Fibroblast of the conjunctiva (primary cell): ENCODE data around the gene DXO.
"Not testable (repeated sequence)": the region's sequence is repeated elsewhere in the genome, so short reads cannot be mapped to it uniquely, and the experiment has no call there.

Source experiments
- DNase-seq: peaks from one replicate; pipeline ENCODE4 v3.0.0-alpha.2; 2010; ENCODE audit warnings: low read depth

DXO gene

DNA sequence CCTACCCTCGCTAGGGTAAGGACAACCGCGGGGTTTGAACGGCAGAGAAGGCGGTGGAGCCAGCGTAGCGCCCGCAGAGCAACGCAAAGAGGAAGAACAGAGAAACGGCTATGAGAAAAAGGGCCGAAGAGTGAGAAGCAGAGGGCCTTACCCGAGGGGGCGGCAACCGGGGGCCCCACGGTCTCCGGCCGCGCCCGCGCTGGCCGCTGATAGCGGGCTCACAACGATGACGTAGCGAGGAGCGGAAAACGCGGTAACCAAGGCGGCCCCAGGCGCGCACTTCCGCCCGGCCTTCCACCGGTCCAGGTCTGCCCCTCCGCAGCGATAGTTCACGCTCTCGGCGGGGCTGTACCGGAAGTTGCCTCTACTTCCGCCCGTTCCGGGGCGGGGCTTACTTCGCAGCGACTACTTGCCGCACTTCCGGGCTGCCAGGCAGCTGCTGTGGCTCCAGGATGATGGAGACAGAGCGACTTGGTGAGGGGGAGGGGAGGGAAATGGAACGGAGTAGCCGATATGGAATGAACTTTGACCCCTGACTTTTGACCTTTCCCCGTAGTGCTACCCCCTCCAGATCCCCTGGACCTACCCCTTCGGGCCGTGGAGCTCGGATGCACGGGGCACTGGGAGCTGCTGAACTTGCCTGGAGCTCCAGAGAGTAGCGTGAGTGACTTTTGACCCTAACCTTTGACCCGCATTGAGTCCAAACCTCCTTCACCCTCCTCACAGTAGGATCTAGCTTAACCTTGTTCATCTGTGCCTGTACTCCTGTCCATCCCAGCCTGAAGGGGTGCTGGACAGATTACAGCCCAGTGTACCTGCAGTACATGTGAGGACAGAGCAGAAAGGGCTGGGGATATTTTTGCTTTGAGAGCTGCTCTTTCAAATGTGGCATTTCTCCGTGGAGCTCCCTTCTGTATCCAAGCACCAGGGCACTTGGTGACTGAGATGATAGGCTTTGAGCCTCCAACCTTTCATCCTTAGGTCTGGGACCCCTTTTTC, 12.9 kb downstream of the DXO start, which contains the start of the genes NELFE and SKIC2:
Gene NELFE (minus strand): TSS at position 231 of the 999 bp plus-strand sequence. CDS start 525 bp downstream, outside the sequence.
Gene SKIC2 (plus strand): TSS at position 435 of the 999 bp plus-strand sequence. CDS start 18 bp downstream, at position 453.
- peak; percentile 96 for DNase-seq

- DNase-seq, result no peak
Observed at GRCh38 chr6:31958412-31958740, 13.6 kb downstream of the DXO start.

GRCh38 chr6:31956796-31957195, 15.1 kb downstream of the DXO start:
- DNase-seq, result no peak

DNA sequence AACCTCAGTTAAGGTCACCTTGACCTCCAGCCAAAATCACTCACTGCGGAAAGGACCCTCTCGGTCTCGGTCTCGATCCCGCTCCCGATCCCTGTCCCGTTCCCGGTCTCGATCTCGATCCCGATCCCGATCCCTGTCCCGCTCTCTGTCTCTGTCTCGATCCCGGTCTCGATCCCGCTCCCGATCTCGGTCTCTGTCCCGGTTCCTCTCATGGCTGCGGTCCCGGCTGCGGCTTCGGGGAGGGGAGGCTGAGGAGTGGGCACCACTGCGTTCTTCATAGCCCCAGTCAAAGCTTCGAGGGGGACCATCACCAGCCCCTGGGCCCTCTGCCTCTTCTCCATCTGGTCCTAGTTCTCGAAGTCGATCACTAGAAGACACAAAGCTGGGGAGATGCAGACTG, 17.4 kb downstream of the DXO start:
- no peak for DNase-seq

DNA sequence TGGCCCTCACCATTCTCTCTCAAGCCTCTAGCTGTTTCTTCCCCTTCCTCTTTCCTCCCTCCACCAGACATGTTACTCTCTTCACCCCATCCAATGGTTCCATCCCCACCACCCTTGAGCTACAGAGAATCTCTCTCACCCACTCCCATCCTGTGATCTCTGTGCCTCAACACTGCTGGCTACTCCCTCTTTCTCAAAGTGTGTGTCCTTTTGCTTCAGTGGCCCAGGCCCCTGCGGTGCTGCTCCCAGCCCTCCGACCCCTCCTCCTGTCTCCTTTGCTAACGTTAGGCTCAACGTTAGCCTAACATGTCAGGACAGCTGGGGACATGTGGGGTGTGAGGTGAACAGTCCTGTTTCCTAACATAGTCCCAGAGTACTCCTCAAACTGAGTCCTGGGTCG, 19.0 kb downstream of the DXO start:
- no peak for DNase-seq

GRCh38 chr6:31952140-31952805, 19.7 kb downstream of the DXO start:
- DNase-seq, result peak; percentile 57

DNA sequence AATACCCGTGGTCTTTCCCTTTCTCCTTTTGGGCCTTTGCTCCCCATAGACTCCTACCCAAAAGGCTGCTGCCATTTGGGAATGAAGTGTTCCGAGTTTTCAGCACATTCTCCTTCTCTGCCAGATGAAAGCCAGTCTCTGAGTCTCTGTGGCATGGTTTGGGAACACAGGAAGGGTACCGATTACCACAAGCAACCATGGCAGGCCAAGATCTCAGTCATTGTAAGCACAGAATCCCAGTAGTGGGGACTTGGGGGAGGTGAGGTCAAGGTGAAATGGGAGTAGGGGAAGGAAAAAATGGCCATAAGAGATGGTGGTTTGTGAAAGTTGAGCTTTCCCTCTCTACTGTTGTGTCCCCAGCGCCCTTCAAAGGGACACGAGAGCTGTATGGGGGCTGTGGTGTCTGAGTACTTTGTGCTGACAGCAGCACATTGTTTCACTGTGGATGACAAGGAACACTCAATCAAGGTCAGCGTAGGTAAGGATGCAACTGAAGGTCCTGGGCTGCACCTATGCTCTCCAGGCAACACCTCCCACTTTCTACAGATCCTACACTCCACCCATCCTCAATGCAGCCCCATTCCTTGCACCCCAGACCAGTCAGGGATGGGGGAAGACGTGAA, 21.9 kb downstream of the DXO start:
- DNase-seq, result no peak

DNA sequence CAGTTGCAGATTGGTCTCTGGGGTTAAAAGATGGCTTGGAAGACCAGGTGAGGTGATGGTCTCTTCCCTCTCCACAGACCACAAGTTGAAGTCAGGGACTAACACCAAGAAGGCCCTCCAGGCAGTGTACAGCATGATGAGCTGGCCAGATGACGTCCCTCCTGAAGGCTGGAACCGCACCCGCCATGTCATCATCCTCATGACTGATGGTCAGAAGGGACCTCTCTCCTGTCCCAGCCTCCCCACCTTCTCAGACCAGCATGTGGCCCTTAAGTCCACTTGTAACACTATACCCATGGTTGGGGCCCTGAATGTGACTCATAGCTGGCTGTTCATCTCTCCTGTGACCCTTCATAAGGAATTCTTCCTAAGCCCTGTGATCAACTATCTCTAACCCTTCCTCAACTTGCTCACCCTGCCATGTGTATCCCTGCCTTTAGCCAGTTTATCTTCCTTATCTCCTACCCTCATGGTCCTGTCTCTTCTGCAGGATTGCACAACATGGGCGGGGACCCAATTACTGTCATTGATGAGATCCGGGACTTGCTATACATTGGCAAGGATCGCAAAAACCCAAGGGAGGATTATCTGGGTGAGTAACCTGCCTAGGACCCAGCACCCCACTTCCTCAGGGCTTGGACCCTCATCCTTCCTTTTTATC, 23.1 kb downstream of the DXO start:
- DNase-seq, result peak; percentile 27

DNA sequence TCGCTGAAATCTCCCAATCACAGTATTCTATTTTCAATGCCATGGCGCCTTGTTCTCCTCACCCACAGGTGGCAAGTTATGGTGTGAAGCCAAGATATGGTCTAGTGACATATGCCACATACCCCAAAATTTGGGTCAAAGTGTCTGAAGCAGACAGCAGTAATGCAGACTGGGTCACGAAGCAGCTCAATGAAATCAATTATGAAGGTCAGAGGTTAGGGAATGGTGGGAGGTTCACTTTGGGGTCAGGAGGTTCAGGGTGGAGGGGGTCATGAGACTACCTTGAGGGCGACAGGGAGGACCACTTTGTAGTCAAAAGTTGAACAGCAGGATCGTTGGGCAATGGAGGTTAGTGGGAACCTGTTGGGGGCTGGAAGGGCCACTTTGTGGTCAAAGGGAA, 23.6 kb downstream of the DXO start:
- DNase-seq, result no peak

DNA sequence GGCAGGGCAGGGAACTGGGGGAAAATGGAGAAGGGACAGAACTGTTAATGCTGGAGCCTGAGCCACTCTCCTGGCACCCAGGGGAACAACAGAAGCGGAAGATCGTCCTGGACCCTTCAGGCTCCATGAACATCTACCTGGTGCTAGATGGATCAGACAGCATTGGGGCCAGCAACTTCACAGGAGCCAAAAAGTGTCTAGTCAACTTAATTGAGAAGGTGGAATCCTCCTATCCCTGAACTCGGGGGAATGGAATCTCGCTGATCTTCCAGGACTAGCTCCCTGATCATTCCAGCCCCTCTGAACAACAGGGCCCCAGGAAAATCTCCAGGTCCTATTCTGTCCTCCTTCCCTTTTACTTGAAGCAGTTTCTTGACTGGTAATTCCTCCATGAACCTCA, 24.1 kb downstream of the DXO start:
- no peak for DNase-seq

DNA sequence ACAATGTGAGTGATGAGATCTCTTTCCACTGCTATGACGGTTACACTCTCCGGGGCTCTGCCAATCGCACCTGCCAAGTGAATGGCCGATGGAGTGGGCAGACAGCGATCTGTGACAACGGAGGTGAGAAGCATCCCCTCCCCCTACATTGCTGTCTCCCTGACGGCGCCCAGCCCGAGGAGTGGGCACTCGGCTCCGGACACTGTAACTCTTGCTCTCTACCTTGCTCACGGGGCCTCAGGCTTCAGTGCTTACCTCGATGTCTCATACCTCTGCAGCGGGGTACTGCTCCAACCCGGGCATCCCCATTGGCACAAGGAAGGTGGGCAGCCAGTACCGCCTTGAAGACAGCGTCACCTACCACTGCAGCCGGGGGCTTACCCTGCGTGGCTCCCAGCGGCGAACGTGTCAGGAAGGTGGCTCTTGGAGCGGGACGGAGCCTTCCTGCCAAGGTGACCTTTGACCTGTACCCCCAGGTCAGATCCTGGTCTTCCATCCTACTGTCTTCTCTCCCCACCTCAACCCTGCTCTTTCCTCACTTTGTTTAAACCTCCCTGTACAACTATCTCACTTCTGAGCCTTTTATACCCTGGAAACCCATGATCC, 24.8 kb downstream of the DXO start:
- no peak for DNase-seq

- no peak for DNase-seq
Observed at GRCh38 chr6:31946370-31946885, 25.5 kb downstream of the DXO start.

- DNase-seq, result peak; percentile 84
Observed at GRCh38 chr6:31945507-31946369, 26.2 kb downstream of the DXO start, which contains the start of gene CFB. Gene CFB, plus strand, starts transcription at chr6:31946095. Its CDS starts 127 bp downstream, at chr6:31946222.

DNA sequence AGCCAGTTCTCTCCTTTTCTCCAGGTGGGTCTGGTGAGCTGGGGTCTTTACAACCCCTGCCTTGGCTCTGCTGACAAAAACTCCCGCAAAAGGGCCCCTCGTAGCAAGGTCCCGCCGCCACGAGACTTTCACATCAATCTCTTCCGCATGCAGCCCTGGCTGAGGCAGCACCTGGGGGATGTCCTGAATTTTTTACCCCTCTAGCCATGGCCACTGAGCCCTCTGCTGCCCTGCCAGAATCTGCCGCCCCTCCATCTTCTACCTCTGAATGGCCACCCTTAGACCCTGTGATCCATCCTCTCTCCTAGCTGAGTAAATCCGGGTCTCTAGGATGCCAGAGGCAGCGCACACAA, 26.8 kb downstream of the DXO start:
- no peak for DNase-seq

- DNase-seq, result no peak
Observed at GRCh38 chr6:31943742-31944141, 28.2 kb downstream of the DXO start.

- no peak for DNase-seq
Observed at GRCh38 chr6:31940256-31940664, 31.7 kb downstream of the DXO start.

- DNase-seq, result no peak
Observed at GRCh38 chr6:31935823-31936222, 36.1 kb downstream of the DXO start.

DNA sequence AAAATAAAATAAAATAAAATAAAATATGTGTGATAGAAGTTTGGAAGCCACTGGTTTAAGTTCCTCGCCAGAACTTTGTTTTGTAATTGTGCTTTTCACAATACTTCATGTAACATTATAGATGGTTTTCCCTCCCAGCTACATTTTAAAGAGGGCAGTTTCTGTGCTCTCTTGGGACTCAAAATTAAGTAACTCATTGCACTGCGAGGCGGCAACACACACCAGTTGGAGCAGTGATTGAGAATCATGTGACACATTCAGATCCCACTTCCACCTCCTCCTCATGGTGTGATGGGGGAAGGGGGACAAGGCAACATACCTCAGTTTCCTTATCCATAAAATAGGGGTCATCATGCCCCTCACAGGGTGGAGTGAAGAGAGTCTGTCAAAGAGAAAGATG, 36.9 kb downstream of the DXO start:
- DNase-seq, result no peak

- DNase-seq, result no peak
Observed at GRCh38 chr6:31933537-31933936, 38.4 kb downstream of the DXO start.

- DNase-seq, result not testable (repeated sequence)
Observed at GRCh38 chr6:31932137-31932536, 39.8 kb downstream of the DXO start.
